HG02852 (cell line): Measurements from ENCODE around the gene NOC4L.
"Not testable (repeated sequence)": the region's sequence is repeated elsewhere in the genome, so short reads cannot be mapped to it uniquely, and the experiment has no call there.

Experiments used
- ATAC-seq: cut with Tn5 transposase; IDR thresholded peaks from one replicate; pipeline ENCODE4 v1.9.1; 2021; ENCODE audit warnings: mild to moderate bottlenecking, moderate library complexity; ENCODE audit not compliant: unreplicated experiment

Gene NOC4L

GRCh38 chr12:132142679-132143335, 1.4 kb upstream of the NOC4L start:
- ATAC-seq: no peak

GRCh38 chr12:132143336-132144071, 753 bp upstream of the NOC4L start:
- ATAC-seq: peak; percentile 23

DNA sequence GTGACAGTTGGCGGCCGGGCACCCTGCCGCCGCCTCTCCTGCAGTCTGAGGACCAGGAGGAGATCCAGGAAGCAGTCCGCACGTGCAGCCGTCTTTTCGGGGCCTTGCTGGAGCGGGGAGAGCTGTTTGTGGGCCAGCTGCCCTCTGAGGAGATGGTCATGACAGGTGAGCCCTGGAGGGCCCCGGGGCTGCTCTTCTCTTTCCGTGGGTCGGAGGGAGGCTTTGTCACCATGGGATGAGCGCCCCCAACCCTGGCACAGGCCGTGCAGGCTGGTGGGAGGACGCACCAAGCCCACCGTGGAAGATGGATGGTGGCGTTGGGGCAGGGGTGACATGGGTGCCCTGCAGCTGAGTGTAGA, 532 bp downstream of the NOC4L start:
- peak; percentile 9 for ATAC-seq

GRCh38 chr12:132145334-132145733, 1.1 kb downstream of the NOC4L start:
- ATAC-seq: no peak

- ATAC-seq: no peak
These were observed 1.8 kb downstream of the NOC4L start for GRCh38 chr12:132146098-132146497.

GRCh38 chr12:132146772-132147422, 2.6 kb downstream of the NOC4L start:
- no peak for ATAC-seq

DNA sequence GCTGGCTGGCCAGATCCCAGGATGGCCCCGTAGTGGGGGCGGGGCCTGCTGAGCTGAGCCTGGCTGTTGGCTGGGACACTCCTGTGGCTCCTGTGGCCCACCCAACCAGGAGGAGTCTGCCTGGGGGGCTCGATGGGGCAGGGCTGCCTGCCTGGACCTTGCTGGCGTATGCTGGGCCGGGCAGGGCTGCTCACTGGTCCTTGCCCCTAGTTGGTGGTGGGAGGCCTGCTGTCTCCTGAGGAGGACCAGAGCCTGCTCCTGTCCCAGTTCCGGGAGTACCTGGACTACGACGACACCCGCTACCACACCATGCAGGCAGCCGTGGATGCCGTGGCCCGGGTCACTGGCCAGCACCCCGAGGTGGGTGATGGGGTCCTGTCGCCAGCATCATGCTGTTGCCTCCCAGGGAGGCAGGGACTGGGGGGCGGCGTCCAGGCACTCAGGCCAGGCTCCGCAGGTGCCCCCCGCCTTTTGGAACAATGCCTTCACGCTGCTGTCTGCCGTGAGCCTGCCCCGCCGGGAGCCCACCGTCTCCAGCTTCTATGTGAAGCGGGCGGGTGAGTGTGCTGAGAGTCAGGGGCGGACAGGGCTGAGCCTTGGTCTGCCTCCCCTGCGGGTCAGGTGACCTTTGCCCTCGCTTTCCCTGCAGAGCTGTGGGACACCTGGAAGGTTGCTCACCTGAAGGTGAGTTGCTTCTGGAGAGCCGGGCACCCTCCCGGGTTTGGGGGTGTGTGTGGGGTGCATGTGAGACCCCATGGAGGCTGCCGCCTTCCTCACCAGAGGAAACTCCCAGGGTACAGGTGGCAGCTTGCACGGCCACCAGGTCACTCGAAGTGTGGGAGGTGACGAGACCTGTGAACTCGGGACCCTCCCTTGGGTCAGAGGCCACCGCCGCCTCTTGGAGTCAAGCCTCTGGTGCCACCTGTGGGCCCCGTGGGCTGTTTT, 3.4 kb downstream of the NOC4L start:
- ATAC-seq: no peak

GRCh38 chr12:132148368-132149045, 4.2 kb downstream of the NOC4L start:
- ATAC-seq: no peak

DNA sequence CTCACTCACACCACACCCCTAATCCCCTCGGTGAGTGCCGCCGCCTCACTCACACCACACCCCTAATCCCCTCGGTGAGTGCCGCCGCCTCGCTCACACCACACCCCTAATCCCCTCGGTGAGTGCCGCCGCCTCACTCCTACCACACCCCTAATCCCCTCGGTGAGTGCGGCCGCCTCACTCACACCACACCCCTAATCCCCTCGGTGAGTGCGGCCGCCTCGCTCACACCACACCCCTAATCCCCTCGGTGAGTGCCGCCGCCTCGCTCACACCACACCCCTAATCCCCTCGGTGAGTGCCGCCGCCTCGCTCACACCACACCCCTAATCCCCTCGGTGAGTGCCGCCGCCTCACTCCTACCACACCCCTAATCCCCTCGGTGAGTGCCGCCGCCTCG, 5.3 kb downstream of the NOC4L start:
- not testable (repeated sequence) for ATAC-seq

- no peak for ATAC-seq
These were observed 6.5 kb downstream of the NOC4L start for GRCh38 chr12:132150780-132151144.

GRCh38 chr12:132151145-132151765, 7.0 kb downstream of the NOC4L start:
- ATAC-seq: no peak

DNA sequence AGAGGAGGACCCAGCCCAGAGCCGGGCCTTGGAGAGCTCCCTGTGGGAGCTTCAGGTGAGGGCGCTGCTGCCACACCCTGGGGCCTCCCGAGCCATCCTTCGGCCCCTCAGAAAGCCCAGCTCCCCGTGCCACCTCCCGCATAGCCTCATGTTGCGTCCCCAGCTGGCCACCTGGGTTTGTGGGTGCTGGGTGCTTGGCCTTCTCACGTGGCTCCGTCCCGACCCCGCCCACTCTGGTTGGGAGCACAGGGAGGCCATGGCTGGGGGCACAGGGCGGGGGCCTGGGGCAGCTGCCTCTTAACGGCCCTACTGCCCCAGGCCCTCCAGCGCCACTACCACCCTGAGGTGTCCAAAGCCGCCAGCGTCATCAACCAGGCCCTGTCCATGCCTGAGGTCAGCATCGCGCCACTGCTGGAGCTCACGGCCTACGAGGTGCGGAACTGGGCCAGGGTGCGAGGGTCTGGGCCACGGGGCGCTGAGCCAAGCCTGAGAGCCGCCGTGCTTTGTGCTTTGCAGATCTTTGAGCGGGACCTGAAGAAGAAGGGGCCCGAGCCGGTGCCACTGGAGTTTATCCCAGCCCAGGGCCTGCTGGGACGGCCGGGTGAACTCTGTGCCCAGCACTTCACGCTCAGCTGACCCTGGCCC, 7.6 kb downstream of the NOC4L start:
- ATAC-seq: no peak

DNA sequence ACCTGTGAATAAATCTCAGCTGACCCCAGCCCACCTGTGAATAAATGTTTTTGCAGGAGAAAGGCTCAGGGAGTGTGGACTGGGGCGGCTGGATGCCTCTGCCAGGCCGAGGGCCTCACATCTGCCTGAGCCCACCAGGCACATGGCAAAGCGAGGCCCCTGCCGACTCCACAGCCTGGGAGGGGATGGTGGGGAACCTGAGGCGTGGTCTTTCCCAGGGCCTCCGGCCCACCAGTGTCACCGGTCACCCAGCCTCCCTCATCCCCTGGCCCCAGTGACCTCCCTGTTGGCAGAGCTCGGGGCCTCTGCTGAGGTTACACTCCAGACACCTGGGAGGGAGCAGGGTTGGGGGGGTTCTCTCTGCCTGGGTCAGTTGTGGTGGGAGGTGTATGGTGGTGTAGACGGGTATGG, 8.2 kb downstream of the NOC4L start:
- no peak for ATAC-seq

GRCh38 chr12:132152953-132153352, 8.7 kb downstream of the NOC4L start:
- no peak for ATAC-seq

- peak; percentile 79 for ATAC-seq
These were observed 9.5 kb downstream of the NOC4L start for GRCh38 chr12:132153501-132154340.

- ATAC-seq: peak; percentile 33
These were observed 10.1 kb downstream of the NOC4L start for GRCh38 chr12:132154341-132154761.

GRCh38 chr12:132154941-132155770, 10.9 kb downstream of the NOC4L start:
- no peak for ATAC-seq
